K562 (cell line): ENCODE data around the gene ENO2. TPM values are rescaled to one million over a fixed set of nuclear protein-coding genes. Genes with fewer than 3 reads are reported as not detected.

ENCODE experiments used
- BMI1 ChIP-seq: fragments of 150-350 bp; IDR thresholded peaks from 2 replicates; pipeline ENCODE4 v1.6.1; 2014; ENCODE audit warnings: low read length
- CHD2 ChIP-seq: IDR thresholded peaks from 2 replicates; pipeline ENCODE4 v1.6.1; 2011; ENCODE audit warnings: low read depth, low read length
- CSDE1 ChIP-seq, 2 experiments: fragments of 450-650 bp; IDR thresholded peaks; 2 replicates each; pipeline ENCODE4 v1.6.1; 2016; ENCODE audit warnings: mild to moderate bottlenecking in 1 of 2
- EP400 ChIP-seq: fragments of 450-650 bp; IDR thresholded peaks from 2 replicates; pipeline ENCODE4 v1.6.1; 2017; ENCODE audit warnings: antibody characterized with exemption, mild to moderate bottlenecking, moderate library complexity
- LEF1 ChIP-seq: fragments of 450-650 bp; IDR thresholded peaks from 2 replicates; pipeline ENCODE4 v1.6.1; 2016; ENCODE audit warnings: mild to moderate bottlenecking
- NBN ChIP-seq: fragments of 450-650 bp; IDR thresholded peaks from 2 replicates; pipeline ENCODE4 v1.6.1; 2016; ENCODE audit warnings: low read depth, mild to moderate bottlenecking
- NCOA1 ChIP-seq: fragments of 450-650 bp; IDR thresholded peaks from 2 replicates; pipeline ENCODE4 v1.6.1; 2016; ENCODE audit warnings: low read depth
- PCBP1 ChIP-seq: fragments of 200-400 bp; formaldehyde crosslinking; IDR thresholded peaks from 2 replicates; pipeline ENCODE4 v1.6.1; 2018; ENCODE audit warnings: mild to moderate bottlenecking, low read depth, low read length; ENCODE audit not compliant: poor library complexity, severe bottlenecking
- POLR2A ChIP-seq: fragments of 450-650 bp; conservative IDR thresholded peaks from 2 replicates; pipeline ENCODE4 v1.6.1; 2016
- SUPT5H ChIP-seq: fragments of 450-650 bp; IDR thresholded peaks from 2 replicates; pipeline ENCODE4 v1.6.1; 2016
- ZNF778 ChIP-seq: fragments of 450-650 bp; formaldehyde crosslinking; IDR thresholded peaks from 2 replicates; pipeline ENCODE4 v1.4.0; 2020; ENCODE audit warnings: mild to moderate bottlenecking, moderate library complexity
- polyA plus RNA-seq, 8 experiments: library from polyadenylated mRNA; depleted of rRNA in 4 of 8; stranded (reverse) in 5 of 8; unstranded in 3 of 8; fragments of >200 nt; fragmentation: Nextera tagmentation in 2 of 8; fragmentation: Illumina TruSeq in 1 of 8; extraction: Ambion mirVana in 2 of 8; extraction: Trizol in 1 of 8; gene quantifications; 2 replicates each; pipeline versions ENCODE4 v1.2.1 to v1.2.3, GENCODE V29; 2011 to 2014; ENCODE audit warnings: inconsistent platforms in 1 of 8, missing spikeins in 1 of 8
- total RNA-seq, 7 experiments: library from RNA; depleted of rRNA in 6 of 7; stranded (reverse); fragments of >200 nt in 6 of 7; fragmentation: Illumina TruSeq in 2 of 7; extraction: Trizol in 2 of 7; gene quantifications; 2 replicates each; pipeline versions ENCODE4 v1.2.1 to v1.2.3, GENCODE V29; 2011 to 2021; ENCODE audit warnings: low replicate concordance in 1 of 7
- TF ChIP-seq, protein P1 (sequence below): sonication (generic); formaldehyde crosslinking; IDR thresholded peaks from 2 replicates; pipeline ENCODE4 v1.9.0; 2022; ENCODE audit warnings: mild to moderate bottlenecking, missing genetic modification reagents
- TF ChIP-seq, protein P2 (sequence below), 2 experiments: IDR thresholded peaks; 2 replicates each; pipeline ENCODE4 v1.6.1; 2012; ENCODE audit warnings: improper control_type of control experiment in 2 of 2, low read depth in 2 of 2, low read length in 2 of 2, borderline replicate concordance in 1 of 2
- TF ChIP-seq, protein P3 (sequence below): sonication (generic); formaldehyde crosslinking; IDR thresholded peaks from 2 replicates; pipeline ENCODE4 v1.8.0; 2022; ENCODE audit warnings: mild to moderate bottlenecking, missing genetic modification reagents
- TF ChIP-seq, protein P4 (sequence below): sonication (generic); IDR thresholded peaks from 2 replicates; pipeline ENCODE4 v1.6.1; 2016

The ENO2 gene
- total and polyA plus RNA-seq, 9 of the 15 experiments (the other 6 are each of a cell fraction or from before 2014, with no cell fraction given), result 10.9 to 43.3 (median 21.0) TPM

DNA sequence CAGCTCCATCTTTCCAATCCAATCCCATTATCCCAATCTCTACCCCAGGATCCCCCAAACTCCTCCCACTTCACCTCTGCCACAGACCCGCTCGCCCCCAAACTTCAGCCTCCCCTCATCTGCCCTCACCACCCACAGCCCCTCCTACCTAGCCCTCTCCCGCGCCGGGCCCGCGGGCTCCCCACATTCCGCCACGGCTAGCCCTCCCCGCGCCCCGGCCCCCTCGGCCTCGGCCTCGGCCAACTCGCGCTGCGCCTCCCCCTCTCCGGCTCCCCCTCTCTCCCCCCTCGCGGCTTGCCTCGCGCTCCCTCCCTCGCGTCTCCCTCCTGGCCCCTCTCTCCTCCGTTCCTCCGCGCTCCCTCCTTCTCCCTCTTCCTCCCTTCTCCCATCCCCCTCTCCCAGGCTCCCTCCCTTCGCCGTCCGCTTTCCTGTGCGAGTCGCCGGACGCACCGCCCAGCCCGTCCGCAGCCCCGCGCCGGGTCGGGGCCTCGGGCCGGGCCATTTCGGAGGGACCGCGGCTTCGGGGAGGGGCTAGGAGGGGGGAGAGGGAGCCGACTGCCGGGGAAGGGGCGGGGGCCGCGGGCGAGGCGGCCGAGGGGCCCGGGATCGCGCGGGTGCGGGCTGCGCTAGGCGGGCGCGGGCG lies 13.1 kb downstream of the ENO2 start, which contains the start of gene ATN1 (continued):
- TF ChIP-seq, protein P1, sequence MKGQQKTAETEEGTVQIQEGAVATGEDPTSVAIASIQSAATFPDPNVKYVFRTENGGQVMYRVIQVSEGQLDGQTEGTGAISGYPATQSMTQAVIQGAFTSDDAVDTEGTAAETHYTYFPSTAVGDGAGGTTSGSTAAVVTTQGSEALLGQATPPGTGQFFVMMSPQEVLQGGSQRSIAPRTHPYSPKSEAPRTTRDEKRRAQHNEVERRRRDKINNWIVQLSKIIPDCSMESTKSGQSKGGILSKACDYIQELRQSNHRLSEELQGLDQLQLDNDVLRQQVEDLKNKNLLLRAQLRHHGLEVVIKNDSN (CRISPR knock-in tag), result no peak
- TF ChIP-seq, protein P2, sequence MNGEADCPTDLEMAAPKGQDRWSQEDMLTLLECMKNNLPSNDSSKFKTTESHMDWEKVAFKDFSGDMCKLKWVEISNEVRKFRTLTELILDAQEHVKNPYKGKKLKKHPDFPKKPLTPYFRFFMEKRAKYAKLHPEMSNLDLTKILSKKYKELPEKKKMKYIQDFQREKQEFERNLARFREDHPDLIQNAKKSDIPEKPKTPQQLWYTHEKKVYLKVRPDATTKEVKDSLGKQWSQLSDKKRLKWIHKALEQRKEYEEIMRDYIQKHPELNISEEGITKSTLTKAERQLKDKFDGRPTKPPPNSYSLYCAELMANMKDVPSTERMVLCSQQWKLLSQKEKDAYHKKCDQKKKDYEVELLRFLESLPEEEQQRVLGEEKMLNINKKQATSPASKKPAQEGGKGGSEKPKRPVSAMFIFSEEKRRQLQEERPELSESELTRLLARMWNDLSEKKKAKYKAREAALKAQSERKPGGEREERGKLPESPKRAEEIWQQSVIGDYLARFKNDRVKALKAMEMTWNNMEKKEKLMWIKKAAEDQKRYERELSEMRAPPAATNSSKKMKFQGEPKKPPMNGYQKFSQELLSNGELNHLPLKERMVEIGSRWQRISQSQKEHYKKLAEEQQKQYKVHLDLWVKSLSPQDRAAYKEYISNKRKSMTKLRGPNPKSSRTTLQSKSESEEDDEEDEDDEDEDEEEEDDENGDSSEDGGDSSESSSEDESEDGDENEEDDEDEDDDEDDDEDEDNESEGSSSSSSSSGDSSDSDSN (IDR thresholded peaks at IDR 0.05; ENCODE audit: borderline replicate concordance in 1 of 2, low read depth in 2 of 2, low read length in 2 of 2), result peak; percentile 58 to 86; a peak in 3 of 4 replicates
- TF ChIP-seq POLR2A, result peak; percentile 69
- TF ChIP-seq PCBP1, result peak; percentile 84
- TF ChIP-seq, protein P3, sequence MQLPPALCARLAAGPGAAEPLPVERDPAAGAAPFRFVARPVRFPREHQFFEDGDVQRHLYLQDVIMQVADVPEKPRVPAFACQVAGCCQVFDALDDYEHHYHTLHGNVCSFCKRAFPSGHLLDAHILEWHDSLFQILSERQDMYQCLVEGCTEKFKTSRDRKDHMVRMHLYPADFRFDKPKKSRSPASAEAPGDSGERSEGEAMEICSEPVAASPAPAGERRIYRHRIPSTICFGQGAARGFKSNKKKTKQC (CRISPR knock-in tag), result no peak
- peak; percentile 36; the same call in 1 of the 2 replicates for TF ChIP-seq LEF1
- peak; percentile 75 for TF ChIP-seq SUPT5H
- TF ChIP-seq CHD2, result peak; percentile 24; the same call in 1 of the 2 replicates
- TF ChIP-seq, protein P4, sequence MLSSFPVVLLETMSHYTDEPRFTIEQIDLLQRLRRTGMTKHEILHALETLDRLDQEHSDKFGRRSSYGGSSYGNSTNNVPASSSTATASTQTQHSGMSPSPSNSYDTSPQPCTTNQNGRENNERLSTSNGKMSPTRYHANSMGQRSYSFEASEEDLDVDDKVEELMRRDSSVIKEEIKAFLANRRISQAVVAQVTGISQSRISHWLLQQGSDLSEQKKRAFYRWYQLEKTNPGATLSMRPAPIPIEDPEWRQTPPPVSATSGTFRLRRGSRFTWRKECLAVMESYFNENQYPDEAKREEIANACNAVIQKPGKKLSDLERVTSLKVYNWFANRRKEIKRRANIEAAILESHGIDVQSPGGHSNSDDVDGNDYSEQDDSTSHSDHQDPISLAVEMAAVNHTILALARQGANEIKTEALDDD, result no peak
- TF ChIP-seq EP400, result peak; percentile 31; the same call in 1 of the 2 replicates
- 0 out of 2 replicates have a peak, but pooled peaks have one; percentile 34 for TF ChIP-seq NBN
- TF ChIP-seq BMI1, result no peak
- TF ChIP-seq CSDE1 (IDR thresholded peaks at IDR 0.05), result no peak
- TF ChIP-seq ZNF778 (CRISPR knock-in tag), result no peak
- no peak for TF ChIP-seq NCOA1
